Psoas muscle (tissue), 8 donors: ENCODE results near the gene ARL4D. TPM values are rescaled to one million over a fixed set of nuclear protein-coding genes. Genes with fewer than 3 reads are reported as not detected.

ENCODE experiments used
- ATAC-seq, 4 donors: fragments of 200-7000 bp; cut with Tn5 transposase; one replicate each; pipeline ENCODE4 v1.9.1; 2020; ENCODE audit warnings: moderate library complexity in 3 of 4, mild to moderate bottlenecking in 2 of 4
- DNase-seq, 2 donors: peaks; one replicate each; pipeline ENCODE4 v3.0.0-alpha.2; 2020
- H3K27ac ChIP-seq: fragments of 200-600 bp; one replicate; pipeline ENCODE4 v1.8.0; 2022
- H3K27me3 ChIP-seq, 3 donors: fragments of 200-600 bp in 1 of 3; one replicate each; pipeline versions ENCODE4 v1.6.1 to v1.8.0; 2013 to 2022; ENCODE audit warnings: low read length in 2 of 3, mild to moderate bottlenecking in 2 of 3, moderate library complexity in 1 of 3; ENCODE audit not compliant: insufficient read depth in 3 of 3
- H3K36me3 ChIP-seq, 2 donors: fragments of 200-600 bp in 1 of 2; one replicate each; pipeline versions ENCODE4 v1.6.1 to v1.8.0; 2013 to 2022; ENCODE audit warnings: low read depth in 1 of 2, mild to moderate bottlenecking in 1 of 2, moderate library complexity in 1 of 2; ENCODE audit not compliant: insufficient read depth in 1 of 2
- H3K4me1 ChIP-seq: fragments of 200-600 bp; one replicate; pipeline ENCODE4 v1.8.0; 2022
- H3K4me3 ChIP-seq: fragments of 200-600 bp; one replicate; pipeline ENCODE4 v1.8.0; 2022; ENCODE audit warnings: mild to moderate bottlenecking
- H3K9me3 ChIP-seq: fragments of 200-600 bp; one replicate; pipeline ENCODE4 v1.8.0; 2022
- CTCF ChIP-seq: fragments of 200-600 bp; IDR thresholded peaks from one replicate; pipeline ENCODE4 v1.8.0; 2022; ENCODE audit warnings: antibody characterized with exemption
- WGBS, 3 donors: extraction: QIAGEN DNeasy Blood & Tissue Kit; methylation state at CpG; one replicate each; pipeline versions ENCODE4 v1.1.6 to v1.1.7; 2013; 5-methylcytosine and 5-hydroxymethylcytosine counted together
- intact Hi-C, 2 donors: fragments of 100-400 bp; cut with DNase I; formaldehyde crosslinking; loops; one replicate each; pipeline versions ENCODE4 v1.11.0 to v1.14.2; 2022
- polyA plus RNA-seq, 3 donors: library from polyadenylated mRNA; stranded (reverse); fragments of 200-250 nt; gene quantifications; one replicate each; pipeline ENCODE4 v1.2.3, GENCODE V29; 2013
- total RNA-seq, 4 donors: library from RNA; stranded (reverse); fragmentation: NEBNext Ultra II Directional in 2 of 4; extraction: Animal tissue kit (Norgen Biotek cat#: 25700) in 2 of 4; gene quantifications; one replicate each; pipeline versions ENCODE4 v1.2.1 to v1.2.4, GENCODE V29; 2021 to 2023
- donor health status: healthy with polysubstance abuse.
- donor health status: DM: no; HTN: no; CAD: no; lungs with moderate emphysema.
- donor health status: Bipolar disorder and iron deficiency.
- donor health status: healthy.
- donor health status: DM: yes; HTN: yes; CAD: no.
- donor health status: DM: no; HTN: no; CAD: no.
- donor health status: DM: no; HTN: no; CAD: no.
- donor health status: DM: yes; HTN: yes; CAD: no.

The ARL4D gene
- total and polyA plus RNA-seq, 7 donors: 0.69 to 6.5 (median 1.7) TPM

DNA sequence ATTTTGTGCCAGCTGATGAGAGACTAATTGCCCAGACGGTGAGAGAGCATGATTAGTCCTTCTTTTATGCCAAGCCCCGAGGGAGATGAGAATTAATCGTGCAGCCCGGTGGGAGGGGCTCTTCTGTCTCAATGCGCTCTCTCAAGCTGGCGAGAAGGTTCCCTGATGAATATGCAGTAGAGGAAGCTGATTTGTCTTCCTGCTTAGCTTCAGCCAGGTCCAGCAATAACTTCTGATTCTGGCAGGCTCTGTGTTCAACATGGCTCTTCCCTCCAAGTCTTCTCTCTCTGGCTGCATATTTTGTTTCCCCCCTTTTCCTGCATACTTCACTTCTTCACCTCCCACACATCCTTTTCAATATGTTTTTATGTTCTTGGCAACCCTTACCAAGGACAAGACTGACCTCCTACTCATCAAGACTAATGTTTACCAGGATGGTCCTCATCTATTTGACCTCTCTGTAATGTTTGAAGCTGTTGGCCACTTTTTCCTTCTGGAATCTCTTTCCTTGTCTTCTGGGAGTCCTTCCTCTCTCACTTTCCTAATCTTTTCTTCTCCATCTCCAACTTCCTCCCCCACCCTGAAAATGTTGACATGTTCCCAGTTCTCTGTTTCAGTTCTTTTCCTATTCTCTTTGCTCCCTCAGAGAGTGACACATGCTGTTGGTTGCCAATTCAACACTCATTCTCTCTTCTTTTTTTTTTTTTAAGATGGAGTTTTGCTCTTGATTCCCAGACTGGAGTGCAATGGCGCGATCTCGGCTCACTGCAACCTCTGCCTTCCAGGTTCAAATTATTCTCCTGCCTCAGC, 33.1 kb downstream of the ARL4D start:
- 42 to 47% (median 43%) methylated on average over 9 of the region's 9 CpGs for whole genome bisulfite sequencing, 3 donors
- Histone ChIP-seq H3K4me3 (no peak overlapping the region), H3K36me3 (no peaks in the 10 kb centered on the region), H3K9me3 (no peaks in the 10 kb centered on the region), H3K27me3 (peaks cover 0 to 20% (median 0%) of the 10 kb centered on the region in 3 donors), H3K4me1 (no peaks in the 10 kb centered on the region), H3K27ac (no peak overlapping the region)
- intact Hi-C loops: no loop called here
- DNase-seq (peak in 1 of 2 donors; percentile 16), ATAC-seq (peak in 2 of 4 donors; percentile 40 to 41)
- TF ChIP-seq CTCF: no peak

- intact Hi-C loops: no loop called here
- no peak for ATAC-seq
- H3K36me3 ChIP-seq: no peaks in the 10 kb centered on the region
- H3K27me3 ChIP-seq: peaks cover 0 to 20% (median 0%) of the 10 kb centered on the region in 3 donors
- H3K9me3 ChIP-seq: no peaks in the 10 kb centered on the region
- H3K4me1 ChIP-seq: no peaks in the 10 kb centered on the region
- no peak for DNase-seq
- no peak overlapping the region for H3K4me3 ChIP-seq
- 54 to 86% (median 72%) methylated on average over 4 of the region's 4 CpGs for WGBS, 3 donors
- no peak for TF ChIP-seq CTCF
- no peak overlapping the region for H3K27ac ChIP-seq
These were observed 36.1 kb downstream of the ARL4D start for GRCh38 chr17:43434902-43435319.

DNA sequence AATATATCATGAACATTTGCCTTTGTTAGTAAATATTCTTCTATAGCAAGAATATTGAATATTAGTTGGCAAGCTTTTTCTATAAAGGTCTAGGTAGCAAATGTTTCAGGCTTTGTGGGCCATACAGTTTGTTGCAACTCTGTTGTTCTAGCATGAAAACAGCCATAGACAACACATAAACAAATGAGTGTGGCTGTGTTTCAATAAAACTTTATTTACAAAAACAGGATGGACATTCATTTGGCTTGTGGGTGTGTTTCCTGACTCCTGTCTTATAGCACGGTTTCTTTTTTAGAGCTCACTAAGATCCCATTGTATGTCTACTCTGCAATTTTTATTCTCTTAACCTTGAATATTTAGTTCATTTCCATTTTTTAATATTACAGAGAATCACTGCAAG, 39.0 kb downstream of the ARL4D start:
- Histone ChIP-seq H3K9me3 (no peaks in the 10 kb centered on the region), H3K27me3 (peaks cover 0 to 9% (median 0%) of the 10 kb centered on the region in 3 donors), H3K36me3 (no peaks in the 10 kb centered on the region), H3K27ac (no peak overlapping the region), H3K4me1 (no peaks in the 10 kb centered on the region), H3K4me3 (no peak overlapping the region)
- no peak for TF ChIP-seq CTCF
- intact Hi-C loops: no loop called here
- no peak for ATAC-seq
- no peak for DNase-seq
- WGBS, 3 donors: 70 to 79% (median 77%) methylated on average over 1 of the region's 1 CpG

GRCh38 chr17:43438626-43439025, 39.8 kb downstream of the ARL4D start:
- no peak for ATAC-seq
- H3K27ac ChIP-seq: no peak overlapping the region
- H3K4me3 ChIP-seq: no peak overlapping the region
- no peaks in the 10 kb centered on the region for H3K9me3 ChIP-seq
- no peaks in the 10 kb centered on the region for H3K4me1 ChIP-seq
- peaks cover 0 to under 1% (median 0%) of the 10 kb centered on the region in 3 donors for H3K27me3 ChIP-seq
- TF ChIP-seq CTCF: no peak
- DNase-seq: no peak
- intact Hi-C loops: no loop called here
- no peaks in the 10 kb centered on the region for H3K36me3 ChIP-seq
- 54 to 64% (median 61%) methylated on average over 5 of the region's 5 CpGs for WGBS, 3 donors

DNA sequence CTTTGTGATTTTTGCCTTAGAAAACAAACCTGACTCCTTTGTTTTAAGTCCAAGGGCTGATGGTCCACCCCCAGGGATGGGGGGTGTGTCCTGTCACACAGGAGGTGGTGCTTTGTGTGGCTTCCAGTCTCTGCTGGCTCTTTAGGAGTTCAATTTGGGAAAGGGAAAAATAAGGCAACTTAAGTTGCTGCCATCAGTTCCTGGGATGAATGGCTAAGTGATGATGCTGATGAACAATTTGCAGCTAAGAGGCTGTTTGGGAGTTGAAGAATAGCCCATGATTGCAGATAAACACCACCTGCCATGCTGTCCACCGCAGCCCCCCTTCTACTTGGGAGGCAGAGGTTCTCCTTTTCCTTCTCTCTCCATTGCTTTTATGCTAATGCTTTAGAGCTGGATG, 40.2 kb downstream of the ARL4D start:
- Histone ChIP-seq H3K9me3 (no peaks in the 10 kb centered on the region), H3K36me3 (no peaks in the 10 kb centered on the region), H3K27ac (no peak overlapping the region), H3K27me3 (peaks cover 0 to 2% (median 0%) of the 10 kb centered on the region in 3 donors), H3K4me3 (no peak overlapping the region), H3K4me1 (no peaks in the 10 kb centered on the region)
- TF ChIP-seq CTCF: no peak
- intact Hi-C loops: no loop called here
- no peak for ATAC-seq
- no peak for DNase-seq
- 63 to 70% (median 70%) methylated on average over 1 of the region's 1 CpG for WGBS, 3 donors
